OCI-LY3 (cell line): Measurements from ENCODE around the gene RNF112.

Experiments used
- H2AFZ ChIP-seq: fragments of 200-600, 300-600 bp; shearing (Covaris generic); 2 replicates; pipeline ENCODE4 v1.6.0; 2014; ENCODE audit warnings: antibody characterized with exemption, low read depth, low read length
- H3K27ac ChIP-seq: fragments of 200-600, 300-600 bp; sonication (generic); 2 replicates; pipeline ENCODE4 v1.5.1; 2014; ENCODE audit warnings: mild to moderate bottlenecking, low read length, moderate library complexity, mixed read lengths
- H3K27me3 ChIP-seq: fragments of 200-600, 300-600 bp; sonication (generic); 2 replicates; pipeline ENCODE4 v1.6.1; 2014; ENCODE audit warnings: low read depth, low read length, mixed read lengths
- H3K36me3 ChIP-seq: fragments of 200-600, 300-600 bp; sonication (generic); replicated peaks from 2 replicates; pipeline ENCODE3; 2014; ENCODE audit warnings: low read depth, low read length, mixed read lengths
- H3K4me1 ChIP-seq: fragments of 300-600, 200-600 bp; sonication (generic); 2 replicates; pipeline ENCODE4 v1.6.1; 2014; ENCODE audit warnings: low read length, mixed read lengths
- H3K4me2 ChIP-seq: fragments of 200-600, 300-600 bp; sonication (generic); 2 replicates; pipeline ENCODE4 v1.6.1; 2014; ENCODE audit warnings: low read length, mixed read lengths
- H3K4me3 ChIP-seq: fragments of 300-600, 200-600 bp; sonication (generic); 2 replicates; pipeline ENCODE4 v1.5.1; 2014; ENCODE audit warnings: antibody characterized with exemption, mild to moderate bottlenecking, low read length, moderate library complexity
- H3K79me2 ChIP-seq: fragments of 300-600, 200-600 bp; shearing (Covaris generic); 2 replicates; pipeline ENCODE4 v1.6.1; 2014; ENCODE audit warnings: mild to moderate bottlenecking, low read length, mixed read lengths
- H3K9ac ChIP-seq: fragments of 300-600, 200-600 bp; shearing (Covaris generic); 2 replicates; pipeline ENCODE4 v1.6.0; 2014; ENCODE audit warnings: mild to moderate bottlenecking, low read length, moderate library complexity
- H3K9me3 ChIP-seq: fragments of 200-600, 300-600 bp; shearing (Covaris generic); 2 replicates; pipeline ENCODE4 v1.6.1; 2014; ENCODE audit warnings: low read length, mixed read lengths; ENCODE audit not compliant: insufficient read depth
- H4K20me1 ChIP-seq: fragments of 200-600, 300-600 bp; sonication (generic); 2 replicates; pipeline ENCODE4 v1.6.1; 2016; ENCODE audit warnings: low read length, mixed read lengths; ENCODE audit not compliant: insufficient read depth
- EZH2phosphoT487 ChIP-seq: fragments of 200-600 bp; shearing (Covaris generic); IDR thresholded peaks from 2 replicates; pipeline ENCODE4 v1.6.1; 2018; ENCODE audit warnings: antibody characterized with exemption, mixed run types, low read depth
- TF ChIP-seq, protein P1 (sequence below): fragments of 200-600, 300-600 bp; sonication (generic); IDR thresholded peaks from 2 replicates; pipeline ENCODE4 v1.5.1; 2014; ENCODE audit warnings: antibody characterized with exemption, low read length, low read depth

RNF112 gene

DNA sequence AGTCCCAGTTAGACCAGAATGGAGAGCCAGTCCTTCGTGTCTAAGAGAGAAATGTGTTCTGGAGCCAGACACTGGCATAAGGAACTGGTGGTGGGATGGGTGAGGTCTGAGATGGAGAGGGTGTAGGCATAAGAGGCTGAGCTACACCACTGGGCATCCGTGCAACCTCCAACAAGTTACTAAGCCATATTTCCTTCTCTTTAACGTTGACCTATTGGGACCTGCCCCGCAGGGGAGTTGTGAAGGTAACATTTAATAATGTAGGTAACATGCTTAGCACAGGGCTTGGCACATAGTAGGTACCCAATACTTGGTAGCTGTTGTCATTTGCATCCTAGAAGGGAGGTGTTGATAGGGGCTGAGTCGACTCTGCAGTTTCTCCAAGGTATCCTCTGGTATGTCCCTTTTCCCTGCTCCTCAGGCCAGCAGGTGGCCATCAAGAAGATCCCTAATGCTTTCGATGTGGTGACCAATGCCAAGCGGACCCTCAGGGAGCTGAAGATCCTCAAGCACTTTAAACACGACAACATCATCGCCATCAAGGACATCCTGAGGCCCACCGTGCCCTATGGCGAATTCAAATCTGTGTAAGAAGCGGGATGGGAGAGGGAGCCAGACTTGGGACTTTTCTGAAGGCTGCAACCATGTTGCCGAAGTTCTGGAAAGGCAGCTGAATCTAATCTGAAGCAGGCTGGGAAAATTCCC is 31.5 kb upstream of the RNF112 start:
- Histone ChIP-seq H3K4me3 (no peak overlapping the region), H3K4me2 (no peak overlapping the region), H3K27ac (no peak overlapping the region), H3K27me3 (no peaks in the 10 kb centered on the region), H3K9ac (no peak overlapping the region), H3K36me3 (no peaks in the 10 kb centered on the region), H3K9me3 (no peaks in the 10 kb centered on the region), H2AFZ (no peak overlapping the region), H3K4me1 (no peaks in the 10 kb centered on the region), H4K20me1 (no peaks in the 10 kb centered on the region), H3K79me2 (no peaks in the 10 kb centered on the region)
- TF ChIP-seq, protein P1, sequence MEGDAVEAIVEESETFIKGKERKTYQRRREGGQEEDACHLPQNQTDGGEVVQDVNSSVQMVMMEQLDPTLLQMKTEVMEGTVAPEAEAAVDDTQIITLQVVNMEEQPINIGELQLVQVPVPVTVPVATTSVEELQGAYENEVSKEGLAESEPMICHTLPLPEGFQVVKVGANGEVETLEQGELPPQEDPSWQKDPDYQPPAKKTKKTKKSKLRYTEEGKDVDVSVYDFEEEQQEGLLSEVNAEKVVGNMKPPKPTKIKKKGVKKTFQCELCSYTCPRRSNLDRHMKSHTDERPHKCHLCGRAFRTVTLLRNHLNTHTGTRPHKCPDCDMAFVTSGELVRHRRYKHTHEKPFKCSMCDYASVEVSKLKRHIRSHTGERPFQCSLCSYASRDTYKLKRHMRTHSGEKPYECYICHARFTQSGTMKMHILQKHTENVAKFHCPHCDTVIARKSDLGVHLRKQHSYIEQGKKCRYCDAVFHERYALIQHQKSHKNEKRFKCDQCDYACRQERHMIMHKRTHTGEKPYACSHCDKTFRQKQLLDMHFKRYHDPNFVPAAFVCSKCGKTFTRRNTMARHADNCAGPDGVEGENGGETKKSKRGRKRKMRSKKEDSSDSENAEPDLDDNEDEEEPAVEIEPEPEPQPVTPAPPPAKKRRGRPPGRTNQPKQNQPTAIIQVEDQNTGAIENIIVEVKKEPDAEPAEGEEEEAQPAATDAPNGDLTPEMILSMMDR, result no peak
- TF ChIP-seq EZH2phosphoT487, result no peak

DNA sequence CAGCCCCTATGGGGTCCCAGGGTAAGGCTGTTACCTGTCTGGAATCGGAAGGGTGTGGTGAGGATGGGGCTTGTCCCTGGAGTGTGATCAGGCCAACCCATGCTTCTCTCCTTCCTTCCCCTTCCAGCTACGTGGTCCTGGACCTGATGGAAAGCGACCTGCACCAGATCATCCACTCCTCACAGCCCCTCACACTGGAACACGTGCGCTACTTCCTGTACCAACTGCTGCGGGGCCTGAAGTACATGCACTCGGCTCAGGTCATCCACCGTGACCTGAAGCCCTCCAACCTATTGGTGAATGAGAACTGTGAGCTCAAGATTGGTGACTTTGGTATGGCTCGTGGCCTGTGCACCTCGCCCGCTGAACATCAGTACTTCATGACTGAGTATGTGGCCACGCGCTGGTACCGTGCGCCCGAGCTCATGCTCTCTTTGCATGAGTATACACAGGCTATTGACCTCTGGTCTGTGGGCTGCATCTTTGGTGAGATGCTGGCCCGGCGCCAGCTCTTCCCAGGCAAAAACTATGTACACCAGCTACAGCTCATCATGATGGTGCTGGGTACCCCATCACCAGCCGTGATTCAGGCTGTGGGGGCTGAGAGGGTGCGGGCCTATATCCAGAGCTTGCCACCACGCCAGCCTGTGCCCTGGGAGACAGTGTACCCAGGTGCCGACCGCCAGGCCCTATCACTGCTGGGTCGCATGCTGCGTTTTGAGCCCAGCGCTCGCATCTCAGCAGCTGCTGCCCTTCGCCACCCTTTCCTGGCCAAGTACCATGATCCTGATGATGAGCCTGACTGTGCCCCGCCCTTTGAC is 30.3 kb upstream of the RNF112 start:
- Histone ChIP-seq H3K27ac (no peak overlapping the region), H3K4me1 (no peaks in the 10 kb centered on the region), H3K9me3 (no peaks in the 10 kb centered on the region), H3K4me2 (no peak overlapping the region), H3K79me2 (no peaks in the 10 kb centered on the region), H3K9ac (no peak overlapping the region), H3K36me3 (no peaks in the 10 kb centered on the region), H3K27me3 (no peaks in the 10 kb centered on the region), H2AFZ (no peak overlapping the region), H4K20me1 (no peaks in the 10 kb centered on the region), H3K4me3 (no peak overlapping the region)
- TF ChIP-seq EZH2phosphoT487, result no peak
- TF ChIP-seq, protein P1, result no peak

DNA sequence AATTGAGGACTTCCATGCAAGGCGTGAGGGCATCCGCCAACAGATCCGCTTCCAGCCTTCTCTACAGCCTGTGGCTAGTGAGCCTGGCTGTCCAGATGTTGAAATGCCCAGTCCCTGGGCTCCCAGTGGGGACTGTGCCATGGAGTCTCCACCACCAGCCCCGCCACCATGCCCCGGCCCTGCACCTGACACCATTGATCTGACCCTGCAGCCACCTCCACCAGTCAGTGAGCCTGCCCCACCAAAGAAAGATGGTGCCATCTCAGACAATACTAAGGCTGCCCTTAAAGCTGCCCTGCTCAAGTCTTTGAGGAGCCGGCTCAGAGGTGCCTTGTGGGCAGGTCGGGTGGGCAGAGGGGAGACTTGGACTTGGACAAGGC is 29.7 kb upstream of the RNF112 start:
- no peak for TF ChIP-seq EZH2phosphoT487
- TF ChIP-seq, protein P1, result no peak
- Histone ChIP-seq H3K4me1 (no peaks in the 10 kb centered on the region), H3K4me3 (no peak overlapping the region), H3K36me3 (no peaks in the 10 kb centered on the region), H3K9ac (no peak overlapping the region), H3K27ac (no peak overlapping the region), H3K9me3 (no peaks in the 10 kb centered on the region), H3K4me2 (no peak overlapping the region), H3K27me3 (no peaks in the 10 kb centered on the region), H4K20me1 (no peaks in the 10 kb centered on the region), H3K79me2 (no peaks in the 10 kb centered on the region), H2AFZ (no peak overlapping the region)

DNA sequence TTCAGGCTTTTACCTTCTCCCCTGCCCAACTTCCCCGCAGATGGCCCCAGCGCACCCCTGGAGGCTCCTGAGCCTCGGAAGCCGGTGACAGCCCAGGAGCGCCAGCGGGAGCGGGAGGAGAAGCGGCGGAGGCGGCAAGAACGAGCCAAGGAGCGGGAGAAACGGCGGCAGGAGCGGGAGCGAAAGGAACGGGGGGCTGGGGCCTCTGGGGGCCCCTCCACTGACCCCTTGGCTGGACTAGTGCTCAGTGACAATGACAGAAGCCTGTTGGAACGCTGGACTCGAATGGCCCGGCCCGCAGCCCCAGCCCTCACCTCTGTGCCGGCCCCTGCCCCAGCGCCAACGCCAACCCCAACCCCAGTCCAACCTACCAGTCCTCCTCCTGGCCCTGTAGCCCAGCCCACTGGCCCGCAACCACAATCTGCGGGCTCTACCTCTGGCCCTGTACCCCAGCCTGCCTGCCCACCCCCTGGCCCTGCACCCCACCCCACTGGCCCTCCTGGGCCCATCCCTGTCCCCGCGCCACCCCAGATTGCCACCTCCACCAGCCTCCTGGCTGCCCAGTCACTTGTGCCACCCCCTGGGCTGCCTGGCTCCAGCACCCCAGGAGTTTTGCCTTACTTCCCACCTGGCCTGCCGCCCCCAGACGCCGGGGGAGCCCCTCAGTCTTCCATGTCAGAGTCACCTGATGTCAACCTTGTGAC is 29.1 kb upstream of the RNF112 start:
- no peak overlapping the region for H2AFZ ChIP-seq
- H3K4me3 ChIP-seq, result no peak overlapping the region
- no peaks in the 10 kb centered on the region for H3K9me3 ChIP-seq
- no peak overlapping the region for H3K9ac ChIP-seq
- no peak for TF ChIP-seq EZH2phosphoT487
- TF ChIP-seq, protein P1, result no peak
- no peaks in the 10 kb centered on the region for H3K79me2 ChIP-seq
- H4K20me1 ChIP-seq, result no peaks in the 10 kb centered on the region
- no peak overlapping the region for H3K27ac ChIP-seq
- no peak overlapping the region for H3K4me2 ChIP-seq
- H3K27me3 ChIP-seq, result no peaks in the 10 kb centered on the region
- H3K36me3 ChIP-seq, result no peaks in the 10 kb centered on the region
- no peaks in the 10 kb centered on the region for H3K4me1 ChIP-seq
